NCI-H2107 treated with DMSO at 0.1 percent for 48 hours (cell line): Measurements from ENCODE around the gene KCTD8.
"Not testable (repeated sequence)": the region's sequence is repeated elsewhere in the genome, so short reads cannot be mapped to it uniquely, and the experiment has no call there.

Source experiments
- DNase-seq: peaks from one replicate; lab custom pipeline; 2025; ENCODE audit not compliant: unreplicated experiment; lab: John Stamatoyannopoulos, UW

The KCTD8 gene

GRCh38 chr4:44342800-44343199 lies 105.8 kb downstream of the KCTD8 start:
- no peak for DNase-seq

GRCh38 chr4:44326741-44327140 lies 121.9 kb downstream of the KCTD8 start:
- DNase-seq, result no peak

- DNase-seq, result no peak
Measured at GRCh38 chr4:44320833-44321232, 127.8 kb downstream of the KCTD8 start.

GRCh38 chr4:44319129-44319528 lies 129.5 kb downstream of the KCTD8 start:
- DNase-seq, result no peak

- no peak for DNase-seq
Measured at GRCh38 chr4:44313702-44314101, 134.9 kb downstream of the KCTD8 start.

GRCh38 chr4:44287505-44287904 lies 161.1 kb downstream of the KCTD8 start:
- no peak for DNase-seq

GRCh38 chr4:44279469-44279868 lies 169.1 kb downstream of the KCTD8 start:
- no peak for DNase-seq

- DNase-seq, result no peak
Measured at GRCh38 chr4:44279066-44279465, 169.5 kb downstream of the KCTD8 start.

- no peak for DNase-seq
Measured at GRCh38 chr4:44257461-44257860, 191.1 kb downstream of the KCTD8 start.

- DNase-seq, result no peak
Measured at GRCh38 chr4:44256414-44256813, 192.2 kb downstream of the KCTD8 start.

- DNase-seq, result no peak
Measured at GRCh38 chr4:44237643-44238042, 211.0 kb downstream of the KCTD8 start.

- no peak for DNase-seq
Measured at GRCh38 chr4:44235897-44236296, 212.7 kb downstream of the KCTD8 start.

GRCh38 chr4:44232262-44232661 lies 216.3 kb downstream of the KCTD8 start:
- no peak for DNase-seq

GRCh38 chr4:44231006-44231405 lies 217.6 kb downstream of the KCTD8 start:
- DNase-seq, result no peak

GRCh38 chr4:44228326-44228725 lies 220.3 kb downstream of the KCTD8 start:
- DNase-seq, result no peak

GRCh38 chr4:44221407-44221806 lies 227.2 kb downstream of the KCTD8 start:
- no peak for DNase-seq

GRCh38 chr4:44210750-44211149 lies 237.9 kb downstream of the KCTD8 start:
- DNase-seq, result no peak

GRCh38 chr4:44196796-44197195 lies 251.8 kb downstream of the KCTD8 start:
- no peak for DNase-seq

- DNase-seq, result no peak
Measured at GRCh38 chr4:44194365-44194764, 254.2 kb downstream of the KCTD8 start.

- DNase-seq, result no peak
Measured at GRCh38 chr4:44186850-44187246, 261.8 kb downstream of the KCTD8 start.

GRCh38 chr4:44186096-44186849 lies 262.3 kb downstream of the KCTD8 start:
- no peak for DNase-seq

- not testable (repeated sequence) for DNase-seq
Measured at GRCh38 chr4:44181491-44182349, 266.9 kb downstream of the KCTD8 start.
